HG03045 (cell line): Measurements from ENCODE around the gene FAM20C.
"Not testable (repeated sequence)": the region's sequence is repeated elsewhere in the genome, so short reads cannot be mapped to it uniquely, and the experiment has no call there.

Source experiments
- ATAC-seq: cut with Tn5 transposase; IDR thresholded peaks from one replicate; pipeline ENCODE4 v1.9.1; 2021; ENCODE audit warnings: mild to moderate bottlenecking, moderate library complexity; ENCODE audit not compliant: unreplicated experiment

FAM20C gene

GRCh38 chr7:173209-173918, 19.0 kb upstream of the FAM20C start:
- no peak for ATAC-seq

GRCh38 chr7:174716-175115, 17.7 kb upstream of the FAM20C start:
- ATAC-seq = no peak

GRCh38 chr7:175955-176354, 16.4 kb upstream of the FAM20C start:
- no peak for ATAC-seq

GRCh38 chr7:176381-176780, 16.0 kb upstream of the FAM20C start:
- no peak for ATAC-seq

GRCh38 chr7:176786-177459, 15.4 kb upstream of the FAM20C start:
- no peak for ATAC-seq

GRCh38 chr7:178444-178843, 13.9 kb upstream of the FAM20C start:
- ATAC-seq = no peak

- ATAC-seq = no peak
Observed at GRCh38 chr7:179209-179681, 13.1 kb upstream of the FAM20C start.

- ATAC-seq = no peak
Observed at GRCh38 chr7:179948-180694, 12.2 kb upstream of the FAM20C start.

GRCh38 chr7:181738-182137, 10.6 kb upstream of the FAM20C start:
- ATAC-seq = no peak

- ATAC-seq = not testable (repeated sequence)
Observed at GRCh38 chr7:182502-182901, 9.9 kb upstream of the FAM20C start.

- ATAC-seq = no peak
Observed at GRCh38 chr7:183496-184292, 8.7 kb upstream of the FAM20C start.

GRCh38 chr7:184294-185264, 7.8 kb upstream of the FAM20C start:
- no peak for ATAC-seq

- no peak for ATAC-seq
Observed at GRCh38 chr7:186516-187113, 5.8 kb upstream of the FAM20C start.

GRCh38 chr7:187227-187927, 5.0 kb upstream of the FAM20C start:
- ATAC-seq = no peak

- ATAC-seq = no peak
Observed at GRCh38 chr7:188174-188573, 4.2 kb upstream of the FAM20C start.

GRCh38 chr7:188727-189500, 3.5 kb upstream of the FAM20C start:
- no peak for ATAC-seq

GRCh38 chr7:189719-190118, 2.7 kb upstream of the FAM20C start:
- no peak for ATAC-seq

- no peak for ATAC-seq
Observed at GRCh38 chr7:190196-190595, 2.2 kb upstream of the FAM20C start.
